HG03039 (cell line): ENCODE measurements around the gene CDKN2B-AS1.

Source experiments
- ATAC-seq: cut with Tn5 transposase; IDR thresholded peaks from one replicate; pipeline ENCODE4 v1.9.1; 2021; ENCODE audit warnings: mild to moderate bottlenecking, moderate library complexity; ENCODE audit not compliant: unreplicated experiment

Gene CDKN2B-AS1

GRCh38 chr9:22147813-22148527, 153.4 kb downstream of the CDKN2B-AS1 start:
- ATAC-seq = no peak

- ATAC-seq = no peak
Observed at GRCh38 chr9:22148528-22148875, 153.9 kb downstream of the CDKN2B-AS1 start.

GRCh38 chr9:22148876-22149637, 154.5 kb downstream of the CDKN2B-AS1 start:
- no peak for ATAC-seq

GRCh38 chr9:22154064-22154463, 159.5 kb downstream of the CDKN2B-AS1 start:
- no peak for ATAC-seq

GRCh38 chr9:22156586-22156985, 162.0 kb downstream of the CDKN2B-AS1 start:
- ATAC-seq = no peak

- ATAC-seq = no peak
Observed at GRCh38 chr9:22157276-22157675, 162.7 kb downstream of the CDKN2B-AS1 start.

- ATAC-seq = no peak
Observed at GRCh38 chr9:22157828-22158227, 163.2 kb downstream of the CDKN2B-AS1 start.

- no peak for ATAC-seq
Observed at GRCh38 chr9:22158271-22158670, 163.7 kb downstream of the CDKN2B-AS1 start.

GRCh38 chr9:22158927-22159346, 164.3 kb downstream of the CDKN2B-AS1 start:
- ATAC-seq = no peak

- ATAC-seq = no peak
Observed at GRCh38 chr9:22159586-22159985, 165.0 kb downstream of the CDKN2B-AS1 start.

- no peak for ATAC-seq
Observed at GRCh38 chr9:22160221-22160620, 165.6 kb downstream of the CDKN2B-AS1 start.

- no peak for ATAC-seq
Observed at GRCh38 chr9:22165144-22165543, 170.6 kb downstream of the CDKN2B-AS1 start.

- ATAC-seq = no peak
Observed at GRCh38 chr9:22169243-22169642, 174.7 kb downstream of the CDKN2B-AS1 start.

- ATAC-seq = no peak
Observed at GRCh38 chr9:22169727-22170503, 175.3 kb downstream of the CDKN2B-AS1 start.
